ENCODE measurements around the gene PIEZO1.
"Not testable (repeated sequence)": the region's sequence is repeated elsewhere in the genome, so short reads cannot be mapped to it uniquely, and the experiment has no call there.

Gene PIEZO1

GRCh38 chr16:88805340-88805715 is 20.3 kb upstream of the PIEZO1 start:
- DNase-seq (ENCODE audit: low read depth), result no peak

GRCh38 chr16:88804552-88805339 is 19.7 kb upstream of the PIEZO1 start:
- DNase-seq (ENCODE audit: low read depth), result no peak

GRCh38 chr16:88804173-88804551 is 19.1 kb upstream of the PIEZO1 start:
- DNase-seq (ENCODE audit: low read depth), result no peak

GRCh38 chr16:88803264-88803987 is 18.4 kb upstream of the PIEZO1 start, which contains the start of gene CDT1:
TSS of gene CDT1 (plus strand) at chr16:88803789. CDS start at chr16:88803832, 43 bp downstream.
- DNase-seq (ENCODE audit: low read depth), result no peak

- DNase-seq (ENCODE audit: low read depth), result no peak
These were observed 15.2 kb upstream of the PIEZO1 start for GRCh38 chr16:88800277-88800592.

GRCh38 chr16:88799569-88800276 is 14.7 kb upstream of the PIEZO1 start:
- no peak for DNase-seq (ENCODE audit: low read depth)

- no peak for DNase-seq (ENCODE audit: low read depth)
These were observed 13.9 kb upstream of the PIEZO1 start for GRCh38 chr16:88798772-88799455.

GRCh38 chr16:88798073-88798472 is 13.1 kb upstream of the PIEZO1 start:
- DNase-seq (ENCODE audit: low read depth), result no peak

- no peak for DNase-seq (ENCODE audit: low read depth)
These were observed 11.3 kb upstream of the PIEZO1 start for GRCh38 chr16:88796278-88796677.

- DNase-seq (ENCODE audit: low read depth), result no peak
These were observed 8.4 kb upstream of the PIEZO1 start for GRCh38 chr16:88793251-88793954.

- DNase-seq (ENCODE audit: low read depth), result no peak
These were observed 7.7 kb upstream of the PIEZO1 start for GRCh38 chr16:88792668-88793250.

GRCh38 chr16:88792078-88792550 is 7.1 kb upstream of the PIEZO1 start:
- no peak for DNase-seq (ENCODE audit: low read depth)

- DNase-seq (ENCODE audit: low read depth), result no peak
These were observed 5.5 kb upstream of the PIEZO1 start for GRCh38 chr16:88790312-88791211.

- DNase-seq (ENCODE audit: low read depth), result no peak
These were observed 4.6 kb upstream of the PIEZO1 start for GRCh38 chr16:88789594-88789993.

- DNase-seq (ENCODE audit: low read depth), result not testable (repeated sequence)
These were observed 3.7 kb upstream of the PIEZO1 start for GRCh38 chr16:88788749-88789148.

- no peak for DNase-seq (ENCODE audit: low read depth)
These were observed 2.7 kb upstream of the PIEZO1 start for GRCh38 chr16:88787579-88788314.

- no peak for DNase-seq (ENCODE audit: low read depth)
These were observed 239 bp downstream of the PIEZO1 start for GRCh38 chr16:88784856-88785105.

- DNase-seq (ENCODE audit: low read depth), result no peak
These were observed 755 bp downstream of the PIEZO1 start for GRCh38 chr16:88784074-88784855.

Measured in GM04503 (cell line).